NCI-H345 (cell line): ENCODE results near the gene RNH1.

Experiments used
- DNase-seq: peaks from one replicate; lab custom pipeline; 2025; lab: John Stamatoyannopoulos, UW

RNH1 gene

GRCh38 chr11:459511-460220 lies 47.4 kb downstream of the RNH1 start:
- DNase-seq: no peak

GRCh38 chr11:457111-457760 lies 49.8 kb downstream of the RNH1 start:
- no peak for DNase-seq

GRCh38 chr11:456533-456932 lies 50.5 kb downstream of the RNH1 start:
- DNase-seq: no peak

DNA sequence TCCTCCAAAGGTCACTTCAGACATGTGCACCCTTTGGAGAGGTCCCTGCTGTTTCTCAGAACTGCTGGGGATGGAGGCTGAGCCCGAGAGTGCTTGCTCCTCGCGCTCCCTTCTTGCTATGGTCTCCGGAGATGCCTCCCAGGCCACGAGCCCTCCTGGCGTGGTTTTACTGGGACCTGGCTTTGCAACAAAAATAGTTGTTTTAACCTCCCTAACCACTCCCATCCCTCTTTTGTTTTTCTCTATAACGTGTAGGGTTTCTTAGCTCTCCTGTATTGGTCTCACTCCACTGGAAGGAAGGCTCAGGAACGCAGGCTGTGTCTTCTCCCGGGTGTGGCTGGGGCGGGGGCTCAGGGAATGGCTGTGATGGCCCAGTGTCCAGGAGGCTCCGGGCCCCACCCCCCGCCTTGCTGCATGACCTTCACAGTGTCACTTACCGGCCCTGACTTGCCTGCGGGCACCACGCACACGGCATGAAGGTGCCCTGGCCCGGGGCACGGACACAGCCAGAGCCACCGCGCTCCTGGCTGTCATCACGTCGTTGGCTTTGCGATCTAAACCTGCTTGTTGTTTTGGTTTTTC lies 51.4 kb downstream of the RNH1 start:
- no peak for DNase-seq

DNA sequence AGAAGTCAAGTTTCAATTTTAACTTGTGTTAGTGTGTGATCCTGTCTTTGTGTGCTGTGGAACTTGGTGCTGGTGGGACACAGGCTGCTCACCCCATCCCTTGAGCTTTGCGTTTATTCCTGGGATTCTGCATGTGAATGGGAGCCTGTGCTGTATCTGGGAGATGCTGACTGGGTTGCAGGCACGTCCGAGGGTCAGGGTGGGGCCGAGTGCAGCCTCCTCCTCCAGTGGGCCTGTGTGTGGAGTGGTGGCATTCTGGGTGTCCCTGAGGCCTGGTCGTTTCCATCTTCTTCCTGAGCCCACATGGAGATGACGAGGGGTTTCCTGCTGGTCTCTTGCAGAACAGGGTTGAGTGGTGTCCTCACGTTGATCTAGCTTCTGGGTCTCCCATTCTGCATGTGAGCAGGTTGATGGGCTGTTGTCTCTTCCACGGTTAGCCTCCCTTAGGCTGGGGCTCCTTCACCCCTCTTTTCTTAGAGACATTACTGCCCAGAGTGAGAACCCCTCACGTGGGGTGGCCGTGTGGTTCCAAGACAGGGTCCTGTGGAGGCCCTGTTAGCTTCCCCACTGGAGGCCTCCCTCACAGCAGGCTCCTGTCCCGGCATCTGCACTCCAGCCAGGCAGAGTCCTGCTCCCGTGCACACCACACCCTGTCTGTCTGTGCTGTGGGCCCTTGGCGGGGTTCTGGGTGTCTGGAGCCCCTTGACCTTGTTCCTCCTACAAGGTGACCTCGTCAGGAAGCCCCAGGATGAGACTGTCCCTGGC lies 52.1 kb downstream of the RNH1 start:
- DNase-seq: no peak

- no peak for DNase-seq
Observed at GRCh38 chr11:454043-454442, 53.0 kb downstream of the RNH1 start.

- no peak for DNase-seq
Observed at GRCh38 chr11:453564-453963, 53.5 kb downstream of the RNH1 start.

DNA sequence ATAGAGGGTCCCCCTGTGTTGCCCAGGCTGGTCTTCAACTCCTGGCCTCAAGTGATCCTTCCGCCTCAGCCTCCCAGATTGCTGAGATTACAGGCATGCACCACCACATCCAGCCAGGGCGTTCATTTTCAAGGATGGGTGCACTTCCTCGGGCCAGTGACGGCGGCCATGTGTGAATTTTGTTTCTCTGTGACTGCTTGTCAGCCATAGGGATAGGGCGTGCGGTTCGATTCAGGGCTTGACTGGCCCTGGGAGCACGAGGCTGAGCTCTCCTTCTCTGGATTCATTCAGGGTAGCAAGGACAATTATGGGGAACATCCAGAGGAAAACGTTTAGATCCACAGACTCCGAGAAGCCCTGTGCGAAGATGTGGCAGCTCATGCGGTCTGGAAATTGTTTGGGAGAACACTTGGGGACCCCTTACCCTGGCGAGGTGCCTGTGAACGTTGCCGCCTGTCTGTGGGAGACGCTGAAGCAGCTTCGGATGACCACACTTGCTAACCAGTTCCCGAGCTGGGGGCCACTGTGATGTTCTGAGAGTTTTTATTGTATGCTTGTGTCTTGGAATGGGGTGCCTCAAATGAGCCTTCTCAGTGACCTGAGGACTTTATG lies 54.0 kb downstream of the RNH1 start:
- no peak for DNase-seq

- no peak for DNase-seq
Observed at GRCh38 chr11:452203-452744, 54.8 kb downstream of the RNH1 start.

DNA sequence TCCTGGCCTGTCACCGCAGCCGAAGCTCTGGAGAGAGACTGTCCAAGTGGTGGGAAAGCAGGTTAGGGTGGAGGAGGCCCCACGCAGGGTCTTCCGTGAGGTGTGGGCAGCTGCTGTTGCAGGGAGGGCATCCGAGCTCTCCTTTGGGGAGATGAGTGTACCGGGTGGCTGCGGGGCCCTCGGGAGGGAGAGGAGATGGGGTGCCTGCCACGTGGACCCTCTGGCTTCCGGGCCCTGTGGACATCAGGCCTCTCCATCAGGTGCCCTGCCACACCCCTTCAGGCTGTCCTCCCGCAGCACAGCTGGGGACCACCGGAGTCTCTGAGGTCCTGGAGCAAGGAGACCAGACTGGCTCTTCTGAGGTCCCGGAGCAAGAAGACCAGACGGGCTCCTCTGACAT lies 55.3 kb downstream of the RNH1 start:
- no peak for DNase-seq

DNA sequence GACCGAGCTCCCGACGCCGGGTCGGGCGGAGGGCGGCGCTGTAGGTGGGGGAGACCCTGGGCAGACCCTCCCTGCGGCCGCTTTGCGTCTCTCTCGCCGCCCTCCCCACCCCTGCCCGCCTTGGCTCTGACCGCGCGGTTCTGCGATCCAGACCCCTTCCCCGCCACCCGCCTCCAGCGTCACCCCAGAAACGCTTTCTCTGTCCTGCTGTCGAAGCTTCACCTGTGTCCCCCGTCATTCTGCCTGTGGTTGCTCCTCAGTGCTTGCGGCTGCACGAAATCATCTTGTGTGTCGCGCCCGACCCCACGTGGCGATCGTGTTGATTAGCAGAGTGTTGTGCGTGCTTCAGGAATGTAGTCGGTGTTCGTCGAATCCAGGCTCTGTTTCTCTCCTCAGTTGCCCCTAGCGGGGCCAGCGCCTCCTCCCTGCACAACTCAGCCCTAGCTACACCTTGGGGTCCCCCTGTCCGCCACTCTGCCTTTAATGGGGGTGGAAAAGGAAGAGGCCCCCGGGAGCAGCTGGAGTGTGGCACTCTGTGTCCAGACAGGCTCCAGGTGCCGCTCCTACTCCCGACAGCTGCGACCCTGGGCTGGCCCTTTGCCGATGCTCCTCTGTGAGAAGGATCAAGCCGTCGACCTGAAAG lies 56.1 kb downstream of the RNH1 start:
- peak; percentile 50 for DNase-seq

GRCh38 chr11:449889-450808 lies 56.9 kb downstream of the RNH1 start, which contains the start of gene PTDSS2:
TSS of gene PTDSS2 (plus strand) at chr11:450279. CDS start at chr11:450456, 177 bp downstream.
- peak; percentile 97 for DNase-seq

- DNase-seq: peak; percentile 96
Observed at GRCh38 chr11:447923-448731, 58.9 kb downstream of the RNH1 start.

DNA sequence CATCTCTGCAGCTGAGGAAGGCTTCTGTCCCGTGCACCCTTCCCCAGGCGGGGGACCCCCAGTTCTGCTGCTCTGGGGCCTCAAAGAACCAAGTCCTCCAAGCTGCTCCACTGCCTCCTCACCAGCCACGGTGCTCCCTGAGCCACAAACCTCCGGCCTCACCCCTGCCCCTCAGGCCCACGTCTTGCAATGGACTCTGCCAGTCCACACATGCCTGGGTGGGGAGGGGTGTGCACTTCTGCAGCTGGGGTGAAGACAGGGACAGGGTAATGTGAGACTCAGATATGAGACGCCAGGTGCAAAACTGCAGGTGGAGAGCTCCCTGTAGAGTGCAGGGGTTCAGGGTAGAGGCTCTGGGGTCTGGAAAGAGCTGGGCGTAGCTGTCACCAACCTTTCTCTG lies 60.2 kb downstream of the RNH1 start:
- DNase-seq: peak; percentile 70

- peak; percentile 36 for DNase-seq
Observed at GRCh38 chr11:445765-446588, 61.1 kb downstream of the RNH1 start.
